GM21423 (cell line): ENCODE data around the gene TLX1.

Source experiments
- ATAC-seq: cut with Tn5 transposase; IDR thresholded peaks from one replicate; pipeline ENCODE4 v1.9.1; 2021; ENCODE audit warnings: mild to moderate bottlenecking, moderate library complexity; ENCODE audit not compliant: unreplicated experiment

The TLX1 gene

GRCh38 chr10:101133489-101134298, 2.6 kb downstream of the TLX1 start:
- no peak for ATAC-seq

GRCh38 chr10:101134299-101135127, 3.4 kb downstream of the TLX1 start:
- no peak for ATAC-seq

- no peak for ATAC-seq
These were observed 4.3 kb downstream of the TLX1 start for GRCh38 chr10:101135141-101136006.

GRCh38 chr10:101136007-101136707, 5.1 kb downstream of the TLX1 start:
- no peak for ATAC-seq

GRCh38 chr10:101136708-101137121, 5.6 kb downstream of the TLX1 start:
- no peak for ATAC-seq

- no peak for ATAC-seq
These were observed 6.2 kb downstream of the TLX1 start for GRCh38 chr10:101137271-101137670.

- ATAC-seq, result no peak
These were observed 7.8 kb downstream of the TLX1 start for GRCh38 chr10:101138788-101139420.

GRCh38 chr10:101139421-101139911, 8.4 kb downstream of the TLX1 start:
- ATAC-seq, result no peak

GRCh38 chr10:101140084-101140949, 9.2 kb downstream of the TLX1 start:
- ATAC-seq, result no peak

GRCh38 chr10:101140950-101141615, 10.0 kb downstream of the TLX1 start:
- ATAC-seq, result no peak

- no peak for ATAC-seq
These were observed 10.8 kb downstream of the TLX1 start for GRCh38 chr10:101141616-101142532.

- ATAC-seq, result no peak
These were observed 11.6 kb downstream of the TLX1 start for GRCh38 chr10:101142533-101143344.

- ATAC-seq, result no peak
These were observed 12.2 kb downstream of the TLX1 start for GRCh38 chr10:101143345-101143630.

- no peak for ATAC-seq
These were observed 13.0 kb downstream of the TLX1 start for GRCh38 chr10:101144053-101144452.

- no peak for ATAC-seq
These were observed 14.0 kb downstream of the TLX1 start for GRCh38 chr10:101145145-101145544.

GRCh38 chr10:101145750-101146391, 14.8 kb downstream of the TLX1 start:
- no peak for ATAC-seq
